ENCODE measurements around the gene TMEM150B.

TMEM150B gene

DNA sequence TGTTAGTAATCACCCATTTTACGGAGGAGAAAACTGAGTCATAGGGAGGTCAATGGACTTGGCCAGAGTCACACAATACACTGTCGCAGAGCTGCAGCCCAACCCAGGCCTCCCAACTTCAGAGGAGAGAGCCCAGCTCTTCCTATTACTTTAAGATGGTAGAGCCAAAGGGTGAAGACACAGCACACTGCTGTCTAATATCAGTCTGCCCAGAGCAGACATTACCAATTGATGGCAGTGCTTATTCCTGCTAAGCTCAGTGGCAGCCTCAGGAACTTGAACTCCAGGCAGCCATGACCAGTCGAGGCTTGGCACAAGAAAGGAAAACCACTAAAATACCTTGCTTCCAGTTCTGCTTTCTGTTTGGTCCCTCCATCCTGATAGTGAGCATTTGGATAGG, 18.4 kb downstream of the TMEM150B start:
- DNase-seq (ENCODE audit: low read depth in 2 of 2), result no peak

DNA sequence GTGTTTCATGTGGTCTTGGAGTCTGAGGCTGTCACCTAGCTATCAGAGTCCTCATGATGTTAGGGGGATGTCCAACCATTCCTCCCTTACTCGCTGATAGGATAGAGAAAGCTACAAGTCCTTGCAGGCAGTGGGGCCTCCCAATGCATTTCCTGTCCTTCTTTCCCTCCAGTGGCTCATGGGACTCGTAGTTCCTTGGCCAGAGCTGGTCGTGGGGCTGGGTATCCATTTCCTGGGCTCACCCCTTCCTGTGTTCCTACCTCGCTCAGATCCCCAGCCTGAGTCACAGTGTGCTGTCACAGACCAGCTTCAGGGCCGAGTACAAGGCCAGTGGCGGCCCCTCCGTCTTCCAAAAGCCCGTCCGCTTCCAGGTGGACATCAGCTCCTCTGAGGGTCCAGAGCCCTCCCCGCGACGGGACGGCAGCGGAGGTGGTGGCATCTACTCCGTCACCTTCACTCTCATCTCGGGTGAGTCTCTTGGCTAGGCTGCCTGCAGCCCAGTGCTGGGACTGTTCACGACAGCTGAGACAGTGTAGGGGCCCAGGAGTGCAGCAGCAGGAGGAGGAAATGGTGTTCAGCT, 19.1 kb downstream of the TMEM150B start:
- DNase-seq (ENCODE audit: low read depth in 2 of 2), result no peak

- peak in 1 of 2 donors; percentile 26 for DNase-seq (ENCODE audit: low read depth in 2 of 2)
Observed at GRCh38 chr19:55305491-55305890, 19.6 kb downstream of the TMEM150B start.

DNA sequence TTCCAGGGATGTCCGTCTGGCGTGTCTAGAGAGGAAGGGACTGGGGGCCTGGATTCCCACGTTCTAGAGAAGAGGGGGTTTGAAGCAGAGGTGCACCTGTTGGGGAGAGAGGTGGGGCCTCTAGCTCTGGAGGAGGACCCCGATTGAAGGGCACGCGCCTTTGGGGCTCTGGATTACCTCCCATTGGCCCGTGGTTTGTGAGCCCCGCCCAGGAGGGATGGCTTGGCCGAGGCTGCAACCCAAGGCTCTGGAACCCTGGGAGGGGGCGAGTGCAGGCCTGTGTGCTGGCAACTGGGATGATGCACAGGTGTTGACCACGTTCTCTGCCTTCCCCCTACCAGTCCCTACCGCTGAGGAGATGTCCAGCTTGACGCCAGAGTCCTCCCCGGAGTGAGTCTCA, 20.2 kb downstream of the TMEM150B start:
- DNase-seq (ENCODE audit: low read depth in 2 of 2), result no peak

- DNase-seq (ENCODE audit: low read depth in 2 of 2), result no peak
Observed at GRCh38 chr19:55304279-55304978, 20.7 kb downstream of the TMEM150B start.

GRCh38 chr19:55303477-55303876, 21.7 kb downstream of the TMEM150B start:
- no peak for DNase-seq (ENCODE audit: low read depth in 2 of 2)

- DNase-seq (ENCODE audit: low read depth in 2 of 2), result no peak
Observed at GRCh38 chr19:55302318-55302703, 22.8 kb downstream of the TMEM150B start.

DNA sequence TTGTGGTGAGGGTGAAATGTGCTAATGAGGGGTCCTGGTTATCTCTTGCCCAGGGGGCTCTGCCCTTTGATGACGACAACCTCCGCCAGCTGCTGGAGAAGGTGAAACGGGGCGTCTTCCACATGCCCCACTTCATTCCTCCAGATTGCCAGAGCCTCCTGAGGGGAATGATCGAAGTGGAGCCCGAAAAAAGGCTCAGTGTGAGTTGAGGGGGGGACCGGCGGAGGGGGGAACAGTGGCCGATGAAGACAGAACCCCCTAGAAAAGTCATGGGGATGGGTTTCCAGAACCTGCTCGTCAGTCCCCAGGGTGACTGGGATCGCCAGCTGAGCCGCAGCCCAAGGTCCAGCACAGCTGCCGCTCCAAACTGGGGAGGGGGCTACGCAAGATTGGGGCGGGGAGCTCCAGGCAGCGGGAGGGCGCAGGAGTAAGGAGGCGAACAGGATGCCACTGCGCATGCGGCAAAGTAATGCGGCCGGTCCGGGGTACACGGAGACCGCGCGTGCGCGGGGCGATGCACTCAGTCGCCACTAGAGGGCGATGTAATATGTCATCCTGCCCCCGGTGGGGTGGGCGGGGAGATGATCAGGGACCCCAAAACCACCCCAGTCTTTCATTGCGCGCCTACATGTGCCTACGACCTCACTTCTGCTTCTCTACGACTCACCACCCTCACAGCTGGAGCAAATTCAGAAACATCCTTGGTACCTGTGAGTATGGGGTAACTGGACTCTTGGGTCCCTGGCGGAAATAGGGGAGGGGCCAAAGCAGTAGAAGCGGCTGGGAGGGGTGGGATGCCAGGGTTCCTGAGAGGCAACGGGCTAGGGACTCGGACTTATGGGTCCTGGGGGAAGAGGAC, 23.5 kb downstream of the TMEM150B start:
- peak; percentile 86 to 97 for DNase-seq (ENCODE audit: low read depth in 2 of 2)

DNA sequence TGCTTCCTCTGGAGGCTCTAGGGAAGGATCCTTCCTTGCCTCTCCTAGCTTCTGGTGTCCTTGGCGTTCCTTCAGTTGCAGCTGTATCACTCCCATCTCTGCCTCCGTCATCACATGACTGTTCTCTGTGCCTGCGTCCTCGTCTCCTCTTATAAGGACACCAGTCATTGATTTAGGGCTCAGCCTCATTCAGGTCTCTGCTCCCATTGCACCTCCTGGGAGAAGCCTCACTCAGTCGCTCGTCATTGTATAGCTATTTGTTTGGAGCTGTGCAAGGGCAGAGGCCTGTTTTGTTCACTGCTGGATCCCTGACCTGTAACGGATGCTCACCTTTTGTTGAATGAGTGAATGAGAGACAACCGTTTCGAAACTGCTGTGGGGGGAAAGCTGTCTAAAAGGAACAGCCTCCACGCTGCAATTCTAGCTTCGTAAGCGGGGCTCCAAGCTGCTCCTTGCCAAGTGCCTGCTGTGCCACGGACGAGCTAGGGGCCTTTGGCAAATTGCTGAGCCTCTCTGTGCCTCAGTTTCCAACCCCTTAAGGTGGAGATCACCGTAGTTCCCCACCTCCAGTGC, 24.2 kb downstream of the TMEM150B start:
- DNase-seq (ENCODE audit: low read depth in 2 of 2), result no peak

DNA sequence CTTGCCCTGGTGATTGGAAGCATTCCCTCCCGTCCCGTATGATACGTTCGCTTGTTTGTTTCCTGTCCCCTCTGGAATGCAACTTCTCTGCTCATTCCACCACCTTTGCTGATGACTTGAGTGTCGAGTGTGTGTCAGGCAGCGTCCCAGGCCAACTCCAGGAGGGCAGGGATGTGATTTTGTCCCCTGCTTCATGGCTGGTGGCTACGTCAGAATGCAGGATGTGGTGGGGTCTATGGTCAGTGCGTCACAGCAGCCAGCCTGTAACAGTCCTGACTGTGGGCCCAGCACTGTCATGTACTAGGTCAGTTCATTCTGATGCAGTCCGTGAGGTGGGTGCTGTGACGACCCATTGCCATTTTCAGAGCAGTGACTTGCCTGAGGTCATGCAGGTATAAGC, 25.1 kb downstream of the TMEM150B start:
- no peak for DNase-seq (ENCODE audit: low read depth in 2 of 2)

DNA sequence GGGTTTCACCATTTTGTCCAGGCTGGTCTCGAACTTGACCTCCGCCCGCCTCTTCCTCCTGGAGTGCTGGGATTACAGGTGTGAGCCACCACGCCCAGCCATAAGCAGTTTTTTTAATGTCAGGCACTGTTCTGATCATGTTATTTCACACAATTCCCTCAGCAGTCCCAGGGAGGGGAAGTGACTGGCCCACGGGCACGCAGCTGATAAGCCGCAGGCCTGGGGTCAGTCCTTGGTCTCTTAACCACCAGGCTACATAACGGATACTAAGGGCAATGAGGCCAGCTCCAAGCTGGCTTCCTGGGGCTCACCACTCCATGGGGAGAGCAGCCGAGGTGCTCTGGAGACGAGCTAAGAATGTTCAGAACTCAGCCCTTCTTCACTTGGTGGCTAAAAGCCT, 27.9 kb downstream of the TMEM150B start:
- no peak for DNase-seq (ENCODE audit: low read depth in 2 of 2)

DNA sequence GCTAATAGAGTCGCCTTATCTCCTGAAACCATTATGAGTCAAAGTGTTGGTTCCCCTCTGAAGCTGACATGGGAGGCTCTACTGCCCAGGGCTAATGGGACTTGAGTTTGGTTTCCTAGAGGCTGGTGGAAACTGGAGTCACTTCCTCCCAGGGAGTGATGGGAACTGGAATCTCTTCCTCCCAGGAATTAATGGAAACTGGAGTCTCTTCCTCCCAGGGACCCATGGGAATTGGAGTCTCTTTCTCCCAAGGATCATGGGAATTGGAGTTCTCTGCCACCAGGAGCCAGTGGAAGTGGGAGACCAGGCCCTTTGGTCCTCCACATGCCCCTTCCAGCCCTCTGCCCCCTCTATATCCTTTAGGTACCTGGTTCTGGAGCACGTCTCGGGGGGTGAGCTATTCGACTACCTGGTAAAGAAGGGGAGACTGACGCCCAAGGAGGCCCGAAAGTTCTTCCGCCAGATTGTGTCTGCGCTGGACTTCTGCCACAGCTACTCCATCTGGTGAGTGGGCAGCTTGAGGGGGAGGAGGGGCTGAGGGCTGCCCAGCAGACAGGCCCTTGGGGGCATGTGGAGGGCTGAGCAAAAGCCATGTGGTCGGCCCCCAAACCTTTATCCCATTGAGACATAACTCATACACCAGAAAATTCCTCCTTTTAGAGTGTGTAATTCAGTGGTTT, 35.9 kb downstream of the TMEM150B start:
- no peak for DNase-seq (ENCODE audit: low read depth in 2 of 2)

- no peak for DNase-seq (ENCODE audit: low read depth in 2 of 2)
Observed at GRCh38 chr19:55287361-55288079, 37.6 kb downstream of the TMEM150B start.

DNA sequence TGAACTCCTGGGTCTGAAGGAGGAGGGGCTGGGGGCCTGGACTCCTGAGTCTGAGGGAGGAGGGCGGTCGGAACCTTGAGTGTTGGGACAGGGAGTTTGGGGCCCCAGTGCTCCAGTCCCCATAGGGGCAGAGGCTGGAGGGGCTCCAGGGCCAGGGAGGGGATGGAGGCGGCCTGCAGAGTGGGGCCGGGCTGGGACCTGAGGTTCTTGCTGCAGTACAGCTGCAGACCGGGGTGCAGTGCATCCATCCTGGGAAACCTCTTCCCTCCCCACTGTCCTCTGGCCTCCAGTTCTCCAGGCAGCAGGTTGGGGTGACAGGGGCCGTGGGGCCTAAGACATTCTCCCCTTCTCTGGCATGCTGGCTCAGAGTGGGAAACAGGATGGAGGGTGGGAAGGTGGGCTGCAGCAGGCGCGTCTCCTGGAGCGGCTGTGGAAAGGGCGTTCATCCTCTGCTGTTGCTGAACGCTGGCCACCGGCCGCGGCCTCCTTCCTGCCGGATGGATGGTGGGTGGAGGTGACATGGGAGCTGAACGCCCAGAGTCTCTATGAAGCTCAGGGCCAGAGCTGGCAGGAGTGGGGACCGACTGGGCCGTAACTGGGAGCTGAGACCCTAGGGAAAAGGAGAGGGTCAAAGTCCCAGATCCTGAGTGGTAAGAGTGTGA, 39.8 kb downstream of the TMEM150B start:
- no peak for DNase-seq (ENCODE audit: low read depth in 2 of 2)

- DNase-seq (ENCODE audit: low read depth in 2 of 2), result no peak
Observed at GRCh38 chr19:55284405-55285058, 40.6 kb downstream of the TMEM150B start.

- DNase-seq (ENCODE audit: low read depth in 2 of 2), result peak in 1 of 2 donors; percentile 29
Observed at GRCh38 chr19:55283548-55284377, 41.4 kb downstream of the TMEM150B start, which contains the start of gene BRSK1. Gene BRSK1 (plus strand): TSS chr19:55283997. CDS start chr19:55284443, 446 bp downstream.

GRCh38 chr19:55279770-55280643, 45.1 kb downstream of the TMEM150B start, which contains the start of gene HSPBP1:
Gene HSPBP1 (minus strand): TSS chr19:55280110. CDS start chr19:55279608, 502 bp downstream.
- DNase-seq (ENCODE audit: low read depth in 2 of 2), result peak; percentile 90 to 93

- DNase-seq (ENCODE audit: low read depth in 2 of 2), result no peak
Observed at GRCh38 chr19:55279340-55279739, 45.8 kb downstream of the TMEM150B start.

Data from stimulated activated CD4-positive, alpha-beta T cell treated with anti-CD3 and anti-CD28 coated beads, Interleukin-1b, Interleukin-23, amount 100 ng/mL, for 1 hour (primary cell).